ENCODE data around the gene PJVK. TPM values are rescaled to one million over a fixed set of nuclear protein-coding genes. Genes with fewer than 3 reads are reported as not detected.

PJVK gene
- total and polyA plus RNA-seq, 2 of the 4 experiments (the other 2 are of a cell fraction) = 0.72 to 2.4 TPM

DNA sequence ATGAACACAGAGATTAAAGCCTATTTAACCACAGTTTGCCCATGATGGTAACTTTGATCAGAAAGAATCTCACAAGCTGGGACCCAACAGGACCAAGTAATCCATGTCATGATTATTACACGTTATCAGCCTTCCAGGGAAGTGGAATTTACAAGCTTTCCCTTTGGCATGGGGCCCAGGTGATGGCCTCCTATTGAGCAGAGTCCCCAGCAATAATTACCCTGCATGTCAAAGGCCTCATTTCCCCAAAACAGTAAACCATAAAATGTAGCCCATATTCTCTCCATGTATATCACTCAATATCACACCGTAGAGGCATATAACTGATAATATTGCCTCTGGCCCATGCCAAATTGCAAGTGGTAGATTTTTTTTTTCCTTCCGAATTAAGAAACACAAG, 39.1 kb upstream of the PJVK start:
- Histone ChIP-seq H3K18ac (ENCODE audit: low read depth, low read length) (no peak overlapping the region), H3K4me3 (ENCODE audit: insufficient read depth, low read depth, low read length) (no peak overlapping the region), H3K4me2 (ENCODE audit: low read depth, low read length) (no peak overlapping the region), H3K36me3 (ENCODE audit: control insufficient read depth, insufficient read depth, low read length) (no peaks in the 10 kb centered on the region), H4K8ac (ENCODE audit: low read depth in 2 of 2, low read length in 2 of 2) (no peak overlapping the region), H4K20me1 (ENCODE audit: insufficient read depth, low read length) (no peaks in the 10 kb centered on the region), H2BK15ac (ENCODE audit: low read depth, low read length) (no peak overlapping the region), H4K91ac (ENCODE audit: insufficient read depth, low read depth, low read length) (no peak overlapping the region), H3K56ac (ENCODE audit: extremely low read depth, insufficient read depth, low read length) (no peak overlapping the region), H2AFZ (replicated peaks; ENCODE audit: low read length, poor library complexity) (no peak overlapping the region), H3K79me1 (ENCODE audit: low read depth in 1 of 2, low read length in 2 of 2) (peaks cover 0 to 15% of the 10 kb centered on the region in 2 experiments; a peak in 2 of 4 replicates), H3K9me3 (ENCODE audit: control insufficient read depth, insufficient read depth, low read length) (no peaks in the 10 kb centered on the region), H3K27ac (ENCODE audit: insufficient read depth, low read length) (no peak overlapping the region), H3K9me1 (ENCODE audit: insufficient read depth, low read length) (no peaks in the 10 kb centered on the region; the same call in 1 of the 2 replicates), H2BK5ac (ENCODE audit: low read depth, low read length, poor library complexity, severe bottlenecking) (no peak overlapping the region), H2BK20ac (ENCODE audit: low read depth, low read length) (no peak overlapping the region), H2AK9ac (replicated peaks; ENCODE audit: low read depth, low read length, poor library complexity) (no peak overlapping the region), H3K9ac (ENCODE audit: low read depth, low read length) (no peak overlapping the region), H3K4me1 (ENCODE audit: control insufficient read depth, insufficient read depth, low read length) (no peaks in the 10 kb centered on the region), H3K23ac (ENCODE audit: low read depth, low read length) (no peak overlapping the region), H2BK120ac (ENCODE audit: low read depth, low read length) (no peak overlapping the region; the same call in 1 of the 2 replicates), H3K4ac (ENCODE audit: low read depth, low read length) (no peak overlapping the region), H4K5ac (ENCODE audit: low read depth, low read length) (no peak overlapping the region), H3K27me3 (ENCODE audit: control insufficient read depth, insufficient read depth, low read length) (no peaks in the 10 kb centered on the region), H3K14ac (replicated peaks; ENCODE audit: low read depth, low read length) (no peak overlapping the region), H2AK5ac (ENCODE audit: low read depth, low read length) (no peak overlapping the region)
- DNase-seq (no peak), ATAC-seq (ENCODE audit: low read depth) (no peak)
- dilution Hi-C loops (cut with HindIII; ENCODE audit: low sequenced_read_pairs, unreplicated experiment) (no loop called here), intact Hi-C loops (cut with micrococcal nuclease) (no loop called here), in situ Hi-C loops (cut with MboI; ENCODE audit: low sequenced_read_pairs) (no loop called here)
- WGBS, 2 experiments (ENCODE audit: extremely low coverage in 2 of 2, insufficient read length in 1 of 2) = no CpG with 5 or more reads among the region's 3 CpGs
- TF ChIP-seq BHLHE40 (IDR thresholded peaks at IDR 0.05; ENCODE audit: low read depth, low read length) = no peak
- TF ChIP-seq FOS (IDR thresholded peaks at IDR 0.05; ENCODE audit: low read depth, low read length) = no peak
- TF ChIP-seq, protein P1, sequence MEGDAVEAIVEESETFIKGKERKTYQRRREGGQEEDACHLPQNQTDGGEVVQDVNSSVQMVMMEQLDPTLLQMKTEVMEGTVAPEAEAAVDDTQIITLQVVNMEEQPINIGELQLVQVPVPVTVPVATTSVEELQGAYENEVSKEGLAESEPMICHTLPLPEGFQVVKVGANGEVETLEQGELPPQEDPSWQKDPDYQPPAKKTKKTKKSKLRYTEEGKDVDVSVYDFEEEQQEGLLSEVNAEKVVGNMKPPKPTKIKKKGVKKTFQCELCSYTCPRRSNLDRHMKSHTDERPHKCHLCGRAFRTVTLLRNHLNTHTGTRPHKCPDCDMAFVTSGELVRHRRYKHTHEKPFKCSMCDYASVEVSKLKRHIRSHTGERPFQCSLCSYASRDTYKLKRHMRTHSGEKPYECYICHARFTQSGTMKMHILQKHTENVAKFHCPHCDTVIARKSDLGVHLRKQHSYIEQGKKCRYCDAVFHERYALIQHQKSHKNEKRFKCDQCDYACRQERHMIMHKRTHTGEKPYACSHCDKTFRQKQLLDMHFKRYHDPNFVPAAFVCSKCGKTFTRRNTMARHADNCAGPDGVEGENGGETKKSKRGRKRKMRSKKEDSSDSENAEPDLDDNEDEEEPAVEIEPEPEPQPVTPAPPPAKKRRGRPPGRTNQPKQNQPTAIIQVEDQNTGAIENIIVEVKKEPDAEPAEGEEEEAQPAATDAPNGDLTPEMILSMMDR (conservative IDR thresholded peaks at IDR 0.05; ENCODE audit: low read depth, low read length) = no peak
- no peak for TF ChIP-seq MAZ (IDR thresholded peaks at IDR 0.05; ENCODE audit: borderline replicate concordance, low read depth, low read length)
- TF ChIP-seq MXI1 (IDR thresholded peaks at IDR 0.05; ENCODE audit: borderline replicate concordance, low read depth, low read length) = no peak
- TF ChIP-seq, protein P2, sequence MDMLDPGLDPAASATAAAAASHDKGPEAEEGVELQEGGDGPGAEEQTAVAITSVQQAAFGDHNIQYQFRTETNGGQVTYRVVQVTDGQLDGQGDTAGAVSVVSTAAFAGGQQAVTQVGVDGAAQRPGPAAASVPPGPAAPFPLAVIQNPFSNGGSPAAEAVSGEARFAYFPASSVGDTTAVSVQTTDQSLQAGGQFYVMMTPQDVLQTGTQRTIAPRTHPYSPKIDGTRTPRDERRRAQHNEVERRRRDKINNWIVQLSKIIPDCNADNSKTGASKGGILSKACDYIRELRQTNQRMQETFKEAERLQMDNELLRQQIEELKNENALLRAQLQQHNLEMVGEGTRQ (IDR thresholded peaks at IDR 0.05; ENCODE audit: low read depth, low read length) = no peak
- no peak for TF ChIP-seq MAFK (IDR thresholded peaks at IDR 0.05; ENCODE audit: low read depth, low read length)
- TF ChIP-seq CEBPB (IDR thresholded peaks at IDR 0.05; ENCODE audit: low read depth, low read length) = no peak
- TF ChIP-seq POLR2A (IDR thresholded peaks at IDR 0.05; ENCODE audit: low read depth, low read length) = no peak
- TF ChIP-seq SMC3 (IDR thresholded peaks at IDR 0.05; ENCODE audit: low read depth, low read length) = no peak
- TF ChIP-seq RAD21 (IDR thresholded peaks at IDR 0.05; ENCODE audit: low read length) = no peak
- TF ChIP-seq, protein P3, sequence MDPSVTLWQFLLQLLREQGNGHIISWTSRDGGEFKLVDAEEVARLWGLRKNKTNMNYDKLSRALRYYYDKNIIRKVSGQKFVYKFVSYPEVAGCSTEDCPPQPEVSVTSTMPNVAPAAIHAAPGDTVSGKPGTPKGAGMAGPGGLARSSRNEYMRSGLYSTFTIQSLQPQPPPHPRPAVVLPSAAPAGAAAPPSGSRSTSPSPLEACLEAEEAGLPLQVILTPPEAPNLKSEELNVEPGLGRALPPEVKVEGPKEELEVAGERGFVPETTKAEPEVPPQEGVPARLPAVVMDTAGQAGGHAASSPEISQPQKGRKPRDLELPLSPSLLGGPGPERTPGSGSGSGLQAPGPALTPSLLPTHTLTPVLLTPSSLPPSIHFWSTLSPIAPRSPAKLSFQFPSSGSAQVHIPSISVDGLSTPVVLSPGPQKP (IDR thresholded peaks at IDR 0.05; ENCODE audit: borderline replicate concordance, low read depth, low read length) = no peak
- no peak for TF ChIP-seq CHD1 (IDR thresholded peaks at IDR 0.05; ENCODE audit: low read depth, low read length)
- no peak for TF ChIP-seq NFE2L2 (IDR thresholded peaks at IDR 0.05; ENCODE audit: low read depth, low read length)
- TF ChIP-seq RCOR1 (IDR thresholded peaks at IDR 0.05; ENCODE audit: insufficient replicate concordance, low read length) = no peak
- TF ChIP-seq RFX5 (IDR thresholded peaks at IDR 0.05; ENCODE audit: low read depth, low read length) = no peak
- CTCF ChIA-PET = no interaction called here
- POLR2A ChIA-PET (ENCODE audit: unreplicated experiment) = no interaction called here
- no TSS peak for BruUV-seq (replicated peaks)
